A673 (cell line): ENCODE measurements around the gene BRD2. TPM values are rescaled to one million over a fixed set of nuclear protein-coding genes. Genes with fewer than 3 reads are reported as not detected.

Experiments
- BruUV-seq: library from RNA; stranded (reverse); fragments of 400-500 nt; replicated peaks from 2 replicates; lab custom pipeline; 2021; lab: Mats Ljungman, UMichigan
- CTCF ChIA-PET: fragments of 300-600 bp; sonication (Branson Sonifier 250); formaldehyde crosslinking; loops from one replicate; lab custom pipeline; 2022; ENCODE audit warnings: antibody characterized with exemption; lab: Charles Lee
- POLR2A ChIA-PET: fragments of 300-600 bp; sonication (Branson Sonifier 250); formaldehyde crosslinking; loops from one replicate; lab custom pipeline; 2022; ENCODE audit warnings: antibody characterized with exemption; ENCODE audit not compliant: low non-redundant PET; lab: Charles Lee
- DNase-seq: peaks from one replicate; pipeline ENCODE4 v3.0.0-alpha.2; 2015; ENCODE audit warnings: low spot score
- H3K27ac ChIP-seq: fragments of 200-600 bp; sonication (generic); 2 replicates; pipeline ENCODE4 v1.5.1; 2016; ENCODE audit warnings: mixed run types, low read depth, mild to moderate bottlenecking, mixed read lengths, antibody characterized with exemption, low read length; ENCODE audit not compliant: poor library complexity, severe bottlenecking
- H3K27me3 ChIP-seq: fragments of 200-600 bp; sonication (generic); replicated peaks from 2 replicates; pipeline ENCODE4 v1.6.1; 2017; ENCODE audit warnings: mixed run types, low read depth, mild to moderate bottlenecking, mixed read lengths, antibody characterized with exemption, low read length; ENCODE audit not compliant: insufficient read depth, poor library complexity
- H3K36me3 ChIP-seq: fragments of 200-600 bp; sonication (generic); 2 replicates; pipeline ENCODE4 v1.6.1; 2016; ENCODE audit warnings: mixed run types, mild to moderate bottlenecking, mixed read lengths, antibody characterized with exemption, low read length; ENCODE audit not compliant: insufficient read depth, poor library complexity, severe bottlenecking
- H3K4me1 ChIP-seq: fragments of 200-600 bp; sonication (generic); 2 replicates; pipeline ENCODE4 v1.6.1; 2017; ENCODE audit warnings: mixed run types, mild to moderate bottlenecking, mixed read lengths, antibody characterized with exemption, low read length; ENCODE audit not compliant: insufficient read depth, poor library complexity, severe bottlenecking
- H3K4me3 ChIP-seq: fragments of 200-600 bp; sonication (generic); 2 replicates; pipeline ENCODE4 v1.5.1; 2016; ENCODE audit warnings: low read depth, mixed run types, mild to moderate bottlenecking, mixed read lengths, low read length; ENCODE audit not compliant: poor library complexity, severe bottlenecking
- H3K9me3 ChIP-seq: fragments of 200-600 bp; sonication (generic); 2 replicates; pipeline ENCODE4 v1.6.1; 2016; ENCODE audit warnings: mixed run types, low read depth, mild to moderate bottlenecking, mixed read lengths, antibody characterized with exemption, low read length; ENCODE audit not compliant: poor library complexity, severe bottlenecking
- CTCF ChIP-seq: fragments of 300-800, 200-600 bp; sonication (generic); conservative IDR thresholded peaks from 2 replicates; pipeline ENCODE4 v1.5.1; 2017; ENCODE audit warnings: low read depth, mild to moderate bottlenecking, antibody characterized with exemption, low read length, moderate library complexity, mixed read lengths
- EZH2 ChIP-seq: fragments of 200-600 bp; sonication (generic); IDR thresholded peaks from 2 replicates; pipeline ENCODE4 v1.6.1; 2017; ENCODE audit warnings: borderline replicate concordance, low read depth, mild to moderate bottlenecking, mixed read lengths, antibody characterized with exemption, low read length; ENCODE audit not compliant: poor library complexity, severe bottlenecking
- intact Hi-C: fragments of 100-400 bp; cut with micrococcal nuclease; formaldehyde crosslinking; loops from one replicate; pipeline ENCODE4 v1.10.0; 2022; ENCODE audit not compliant: unreplicated experiment
- total RNA-seq: library from RNA; stranded (reverse); gene quantifications from 2 replicates; pipeline ENCODE4 v1.2.3, GENCODE V29; 2021

BRD2 gene
- total RNA-seq, 1 experiment from 2014 or later = 335 TPM

- Histone ChIP-seq H3K4me3 (no peak overlapping the region), H3K27me3 (no peaks in the 10 kb centered on the region), H3K36me3 (peaks cover 88% of the 10 kb centered on the region), H3K4me1 (peaks cover 17% of the 10 kb centered on the region), H3K27ac (no peak overlapping the region), H3K9me3 (no peaks in the 10 kb centered on the region)
- ChIA-PET POLR2A (interaction anchor here (0.8 kb wide), 1 partner anchor 110 kb away, joined by 4 read pairs; no protein-coding TSS in a partner anchor), CTCF (no interaction called here)
- no peak for DNase-seq
- TF ChIP-seq CTCF (no peak), EZH2 (no peak)
- BruUV-seq = no TSS peak
- intact Hi-C loops = loop anchor here (10.0 kb wide), 1 partner anchor 447 kb away; the partner anchor contains the start of gene SYNGAP1
Measured at GRCh38 chr6:32977953-32978324, 9.5 kb downstream of the BRD2 start.

GRCh38 chr6:32979720-32980487 is 11.5 kb downstream of the BRD2 start:
- TSS peak; percentile 0 for BruUV-seq
- no peaks in the 10 kb centered on the region for H3K9me3 ChIP-seq
- H3K36me3 ChIP-seq = peaks cover 69% of the 10 kb centered on the region
- no peak overlapping the region for H3K27ac ChIP-seq
- ChIA-PET POLR2A (interaction anchor here (0.6 to 2.7 kb wide), 3 partner anchors 9 to 100 kb away, joined by 3 to 20 read pairs (median 3); no protein-coding TSS in a partner anchor), CTCF (no interaction called here)
- no peak for TF ChIP-seq CTCF
- TF ChIP-seq EZH2 = no peak
- H3K4me1 ChIP-seq = peaks cover 14% of the 10 kb centered on the region
- no peak overlapping the region for H3K4me3 ChIP-seq
- DNase-seq = no peak
- intact Hi-C loops = loop anchor here (10.0 kb wide), 1 partner anchor 445 kb away; the partner anchor contains the start of gene SYNGAP1
- H3K27me3 ChIP-seq = no peaks in the 10 kb centered on the region

GRCh38 chr6:32980488-32981038 is 12.2 kb downstream of the BRD2 start:
- Histone ChIP-seq H3K27ac (no peak overlapping the region), H3K4me3 (no peak overlapping the region), H3K4me1 (peaks cover 7% of the 10 kb centered on the region), H3K27me3 (no peaks in the 10 kb centered on the region), H3K36me3 (peaks cover 63% of the 10 kb centered on the region), H3K9me3 (no peaks in the 10 kb centered on the region)
- DNase-seq = no peak
- CTCF ChIA-PET = no interaction called here
- POLR2A ChIA-PET = interaction anchor here (0.6 to 2.7 kb wide), 3 partner anchors 9 to 103 kb away, joined by 3 to 20 read pairs (median 8); no protein-coding TSS in a partner anchor
- TF ChIP-seq EZH2 (no peak), CTCF (no peak)
- BruUV-seq = no TSS peak
- intact Hi-C loops = no loop called here
